ENCODE measurements around the gene DHRS2. TPM values are rescaled to one million over a fixed set of nuclear protein-coding genes. Genes with fewer than 3 reads are reported as not detected.

The DHRS2 gene
- total and polyA plus RNA-seq, 2 of the 13 experiments (the other 11 are each of a cell fraction or from before 2014, with no cell fraction given) = 1,621 to 3,021 TPM

GRCh38 chr14:23610090-23610814, 25.9 kb upstream of the DHRS2 start (continued):
- TF ChIP-seq SOX13 (IDR thresholded peaks at IDR 0.05) (peak; percentile 58), SOX13 (CRISPR knock-in tag; conservative IDR thresholded peaks at IDR 0.05 in 1 of 2, IDR thresholded peaks at IDR 0.05 in 1 of 2) (peak in 1 of 2 experiments; percentile 96; a peak in 2 of 4 replicates), ZKSCAN1 (IDR thresholded peaks at IDR 0.05; ENCODE audit: low read length) (no peak), IRF1 (CRISPR knock-in tag; IDR thresholded peaks at IDR 0.05; ENCODE audit: low read depth) (no peak), HCFC1 (IDR thresholded peaks at IDR 0.05; ENCODE audit: low read depth, low read length) (no peak), ZNF383 (CRISPR knock-in tag; IDR thresholded peaks at IDR 0.05; ENCODE audit: borderline replicate concordance) (no peak), ARID5B (CRISPR knock-in tag; IDR thresholded peaks at IDR 0.05) (peak; percentile 88), KDM3A (CRISPR knock-in tag; IDR thresholded peaks at IDR 0.05; ENCODE audit: low read depth) (0 out of 2 replicates have a peak, but pooled peaks have one; percentile 8), ZNF768 (CRISPR knock-in tag; IDR thresholded peaks at IDR 0.05) (no peak), ZNF317 (CRISPR knock-in tag; IDR thresholded peaks at IDR 0.05) (peak; percentile 92), DMAP1 (CRISPR knock-in tag; IDR thresholded peaks at IDR 0.05) (peak; percentile 52; the same call in 1 of the 2 replicates), ZNF333 (CRISPR knock-in tag; IDR thresholded peaks at IDR 0.05; ENCODE audit: borderline replicate concordance) (no peak), ZNF326 (CRISPR knock-in tag; IDR thresholded peaks at IDR 0.05; ENCODE audit: borderline replicate concordance) (no peak), PTBP1 (IDR thresholded peaks at IDR 0.05; ENCODE audit: low read depth, low read length, poor library complexity, severe bottlenecking) (no peak), ZFP37 (CRISPR knock-in tag; IDR thresholded peaks at IDR 0.05; ENCODE audit: borderline replicate concordance) (no peak), MIER3 (CRISPR knock-in tag; IDR thresholded peaks at IDR 0.05; ENCODE audit: borderline replicate concordance) (peak; percentile 84; the same call in 1 of the 2 replicates), PHF21A (CRISPR knock-in tag; IDR thresholded peaks at IDR 0.05) (peak; percentile 77; the same call in 1 of the 2 replicates)
- TF ChIP-seq, protein P1, sequence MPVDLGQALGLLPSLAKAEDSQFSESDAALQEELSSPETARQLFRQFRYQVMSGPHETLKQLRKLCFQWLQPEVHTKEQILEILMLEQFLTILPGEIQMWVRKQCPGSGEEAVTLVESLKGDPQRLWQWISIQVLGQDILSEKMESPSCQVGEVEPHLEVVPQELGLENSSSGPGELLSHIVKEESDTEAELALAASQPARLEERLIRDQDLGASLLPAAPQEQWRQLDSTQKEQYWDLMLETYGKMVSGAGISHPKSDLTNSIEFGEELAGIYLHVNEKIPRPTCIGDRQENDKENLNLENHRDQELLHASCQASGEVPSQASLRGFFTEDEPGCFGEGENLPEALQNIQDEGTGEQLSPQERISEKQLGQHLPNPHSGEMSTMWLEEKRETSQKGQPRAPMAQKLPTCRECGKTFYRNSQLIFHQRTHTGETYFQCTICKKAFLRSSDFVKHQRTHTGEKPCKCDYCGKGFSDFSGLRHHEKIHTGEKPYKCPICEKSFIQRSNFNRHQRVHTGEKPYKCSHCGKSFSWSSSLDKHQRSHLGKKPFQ (CRISPR knock-in tag; IDR thresholded peaks at IDR 0.05; ENCODE audit: insufficient replicate concordance) = peak; percentile 61
- TF ChIP-seq, protein P2, sequence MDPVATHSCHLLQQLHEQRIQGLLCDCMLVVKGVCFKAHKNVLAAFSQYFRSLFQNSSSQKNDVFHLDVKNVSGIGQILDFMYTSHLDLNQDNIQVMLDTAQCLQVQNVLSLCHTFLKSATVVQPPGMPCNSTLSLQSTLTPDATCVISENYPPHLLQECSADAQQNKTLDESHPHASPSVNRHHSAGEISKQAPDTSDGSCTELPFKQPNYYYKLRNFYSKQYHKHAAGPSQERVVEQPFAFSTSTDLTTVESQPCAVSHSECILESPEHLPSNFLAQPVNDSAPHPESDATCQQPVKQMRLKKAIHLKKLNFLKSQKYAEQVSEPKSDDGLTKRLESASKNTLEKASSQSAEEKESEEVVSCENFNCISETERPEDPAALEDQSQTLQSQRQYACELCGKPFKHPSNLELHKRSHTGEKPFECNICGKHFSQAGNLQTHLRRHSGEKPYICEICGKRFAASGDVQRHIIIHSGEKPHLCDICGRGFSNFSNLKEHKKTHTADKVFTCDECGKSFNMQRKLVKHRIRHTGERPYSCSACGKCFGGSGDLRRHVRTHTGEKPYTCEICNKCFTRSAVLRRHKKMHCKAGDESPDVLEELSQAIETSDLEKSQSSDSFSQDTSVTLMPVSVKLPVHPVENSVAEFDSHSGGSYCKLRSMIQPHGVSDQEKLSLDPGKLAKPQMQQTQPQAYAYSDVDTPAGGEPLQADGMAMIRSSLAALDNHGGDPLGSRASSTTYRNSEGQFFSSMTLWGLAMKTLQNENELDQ (CRISPR knock-in tag; IDR thresholded peaks at IDR 0.05; ENCODE audit: borderline replicate concordance) = no peak
- TF ChIP-seq, protein P3, sequence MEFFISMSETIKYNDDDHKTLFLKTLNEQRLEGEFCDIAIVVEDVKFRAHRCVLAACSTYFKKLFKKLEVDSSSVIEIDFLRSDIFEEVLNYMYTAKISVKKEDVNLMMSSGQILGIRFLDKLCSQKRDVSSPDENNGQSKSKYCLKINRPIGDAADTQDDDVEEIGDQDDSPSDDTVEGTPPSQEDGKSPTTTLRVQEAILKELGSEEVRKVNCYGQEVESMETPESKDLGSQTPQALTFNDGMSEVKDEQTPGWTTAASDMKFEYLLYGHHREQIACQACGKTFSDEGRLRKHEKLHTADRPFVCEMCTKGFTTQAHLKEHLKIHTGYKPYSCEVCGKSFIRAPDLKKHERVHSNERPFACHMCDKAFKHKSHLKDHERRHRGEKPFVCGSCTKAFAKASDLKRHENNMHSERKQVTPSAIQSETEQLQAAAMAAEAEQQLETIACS (CRISPR knock-in tag; IDR thresholded peaks at IDR 0.05) = no peak

Data from HepG2 (cell line).